B cell (primary cell): Measurements from ENCODE around the gene CNTNAP2. TPM values are rescaled to one million over a fixed set of nuclear protein-coding genes. Genes with fewer than 3 reads are reported as not detected.

Experiments
- ATAC-seq: fragments of 200-7000 bp; cut with Tn5 transposase; one replicate; pipeline ENCODE4 v1.10.0; 2021; ENCODE audit warnings: low read depth, mild to moderate bottlenecking, moderate number of reproducible peaks, moderate library complexity
- CTCF ChIA-PET: fragments of 350-600 bp; sonication (Branson Sonifier 250); formaldehyde crosslinking; loops from one replicate; lab custom pipeline; 2021; ENCODE audit warnings: antibody characterized with exemption, inconsistent platforms; lab: Charles Lee
- POLR2A ChIA-PET: fragments of 350-600 bp; sonication (Branson Sonifier 250); formaldehyde crosslinking; loops from one replicate; lab custom pipeline; 2021; ENCODE audit warnings: antibody characterized with exemption; lab: Charles Lee
- DNase-seq: peaks from one replicate; pipeline ENCODE4 v3.0.0; 2013
- H2AFZ ChIP-seq: 2 replicates; pipeline ENCODE4 v1.6.1; 2012; ENCODE audit warnings: mild to moderate bottlenecking, low read depth, low read length; ENCODE audit not compliant: insufficient read depth, poor library complexity, severe bottlenecking
- H3K27ac ChIP-seq, 2 donors: 1 replicate in 1 of 2; 2 replicates in 1 of 2; pipeline ENCODE4 v1.5.1; 2012 to 2013; ENCODE audit warnings: low read length in 2 of 2, mild to moderate bottlenecking in 2 of 2, moderate library complexity in 1 of 2
- H3K27me3 ChIP-seq, 4 experiments: fragments of 200-600 bp in 1 of 4; sonication (generic) in 1 of 4; replicated peaks in 1 of 4; 1 replicate in 2 of 4; 2 replicates in 2 of 4; pipeline versions ENCODE4 v1.6.1 to v1.7.0; 2013 to 2016; ENCODE audit warnings: low read length in 3 of 4, mild to moderate bottlenecking in 2 of 4, mixed read lengths in 1 of 4, moderate library complexity in 1 of 4; ENCODE audit not compliant: insufficient read depth in 4 of 4, control insufficient read depth in 3 of 4; ENCODE audit errors: control extremely low read depth in 1 of 4
- H3K36me3 ChIP-seq, 2 experiments: replicated peaks in 1 of 2; 1 replicate in 1 of 2; 2 replicates in 1 of 2; pipeline versions ENCODE4 v1.6.1 to v1.7.1; 2013; ENCODE audit warnings: low read length in 1 of 2; ENCODE audit not compliant: insufficient read depth in 2 of 2, control insufficient read depth in 1 of 2; ENCODE audit errors: control extremely low read depth in 1 of 2, extremely low read depth in 1 of 2
- H3K4me1 ChIP-seq, 2 donors: fragments of 200-600 bp in 1 of 2; sonication (generic) in 1 of 2; 1 replicate in 1 of 2; 2 replicates in 1 of 2; pipeline versions ENCODE4 v1.5.1 to v1.6.1; 2013 to 2017; ENCODE audit warnings: low read length in 2 of 2; ENCODE audit not compliant: control insufficient read depth in 2 of 2, insufficient read depth in 2 of 2
- H3K4me2 ChIP-seq: replicated peaks from 2 replicates; pipeline ENCODE3; 2012; ENCODE audit warnings: mild to moderate bottlenecking, low read depth, low read length; ENCODE audit not compliant: poor library complexity, severe bottlenecking
- H3K4me3 ChIP-seq, 5 experiments: fragments of 200-600 bp in 1 of 5; sonication (generic) in 1 of 5; 1 replicate in 3 of 5; 2 replicates in 2 of 5; pipeline versions ENCODE4 v1.5.1 to v1.7.0; 2011 to 2016; ENCODE audit warnings: low read length in 4 of 5, mild to moderate bottlenecking in 4 of 5, low read depth in 2 of 5, control low read depth in 1 of 5, moderate library complexity in 1 of 5; ENCODE audit not compliant: insufficient read depth in 1 of 5; ENCODE audit errors: control extremely low read depth in 1 of 5, extremely low read depth in 1 of 5
- H3K79me2 ChIP-seq: fragments of 200-600 bp; sonication (generic); one replicate; pipeline ENCODE4 v1.6.0; 2016; ENCODE audit warnings: low read length; ENCODE audit not compliant: control insufficient read depth, insufficient read depth
- H3K9ac ChIP-seq: fragments of 200-600 bp; sonication (generic); 2 replicates; pipeline ENCODE4 v1.6.1; 2017; ENCODE audit warnings: mild to moderate bottlenecking, low read length, moderate library complexity
- H3K9me3 ChIP-seq, 3 donors: one replicate each; pipeline versions ENCODE4 v1.6.1 to v1.7.1; 2013; ENCODE audit warnings: low read length in 2 of 3; ENCODE audit not compliant: control insufficient read depth in 2 of 3, insufficient read depth in 1 of 3; ENCODE audit errors: control extremely low read depth in 1 of 3
- H4K20me1 ChIP-seq: 2 replicates; pipeline ENCODE4 v1.6.0; 2012; ENCODE audit warnings: mild to moderate bottlenecking, low read length; ENCODE audit not compliant: insufficient read depth, control insufficient read depth, poor library complexity, severe bottlenecking
- H3K27ac Mint-ChIP-seq: one replicate; pipeline ENCODE4 v1.8.0; 2021; ENCODE audit warnings: mixed read lengths
- H3K27me3 Mint-ChIP-seq: one replicate; pipeline ENCODE4 v1.8.0; 2021; ENCODE audit warnings: mixed read lengths
- H3K4me1 Mint-ChIP-seq: one replicate; pipeline ENCODE4 v1.8.0; 2021; ENCODE audit warnings: mixed read lengths
- H3K4me3 Mint-ChIP-seq: one replicate; pipeline ENCODE4 v1.8.0; 2021; ENCODE audit warnings: mixed read lengths
- H3K9me3 Mint-ChIP-seq: one replicate; pipeline ENCODE4 v1.8.0; 2022; ENCODE audit warnings: mixed read lengths; ENCODE audit not compliant: insufficient read depth
- EZH2 ChIP-seq: IDR thresholded peaks from 2 replicates; pipeline ENCODE4 v1.6.1; 2012; ENCODE audit warnings: borderline replicate concordance, low read depth, mild to moderate bottlenecking, moderate library complexity, low read length; ENCODE audit not compliant: insufficient read depth, poor library complexity, severe bottlenecking
- WGBS: methylation state at CpG from one replicate; pipeline ENCODE4 v1.1.5; 2013; ENCODE audit warnings: missing lambda C conversion rate; ENCODE audit not compliant: insufficient coverage; 5-methylcytosine and 5-hydroxymethylcytosine counted together
- intact Hi-C: fragments of 100-400 bp; cut with micrococcal nuclease; formaldehyde crosslinking; loops from one replicate; pipeline ENCODE4 v1.10.0; 2022
- polyA plus RNA-seq: library from polyadenylated mRNA; depleted of rRNA; stranded (reverse); fragments of >200 nt; gene quantifications from 2 replicates; pipeline ENCODE4 v1.2.3, GENCODE V29; 2012
- total RNA-seq, 2 donors: library from RNA; stranded (reverse); fragments of 120-200 nt in 1 of 2; gene quantifications; 1 replicate in 1 of 2; 2 replicates in 1 of 2; pipeline versions ENCODE4 v1.2.3 to v1.2.4, GENCODE V29; 2013 to 2022
- TF ChIP-seq, protein P1 (sequence below): fragments of 200-600 bp; IDR thresholded peaks from one replicate; pipeline ENCODE4 v1.8.0; 2022; ENCODE audit warnings: antibody characterized with exemption, mild to moderate bottlenecking

Gene CNTNAP2
- total and polyA plus RNA-seq, 2 donors (not counting 1 experiment from before 2014, with no cell fraction given) = 7.4 to 16.6 TPM

DNA sequence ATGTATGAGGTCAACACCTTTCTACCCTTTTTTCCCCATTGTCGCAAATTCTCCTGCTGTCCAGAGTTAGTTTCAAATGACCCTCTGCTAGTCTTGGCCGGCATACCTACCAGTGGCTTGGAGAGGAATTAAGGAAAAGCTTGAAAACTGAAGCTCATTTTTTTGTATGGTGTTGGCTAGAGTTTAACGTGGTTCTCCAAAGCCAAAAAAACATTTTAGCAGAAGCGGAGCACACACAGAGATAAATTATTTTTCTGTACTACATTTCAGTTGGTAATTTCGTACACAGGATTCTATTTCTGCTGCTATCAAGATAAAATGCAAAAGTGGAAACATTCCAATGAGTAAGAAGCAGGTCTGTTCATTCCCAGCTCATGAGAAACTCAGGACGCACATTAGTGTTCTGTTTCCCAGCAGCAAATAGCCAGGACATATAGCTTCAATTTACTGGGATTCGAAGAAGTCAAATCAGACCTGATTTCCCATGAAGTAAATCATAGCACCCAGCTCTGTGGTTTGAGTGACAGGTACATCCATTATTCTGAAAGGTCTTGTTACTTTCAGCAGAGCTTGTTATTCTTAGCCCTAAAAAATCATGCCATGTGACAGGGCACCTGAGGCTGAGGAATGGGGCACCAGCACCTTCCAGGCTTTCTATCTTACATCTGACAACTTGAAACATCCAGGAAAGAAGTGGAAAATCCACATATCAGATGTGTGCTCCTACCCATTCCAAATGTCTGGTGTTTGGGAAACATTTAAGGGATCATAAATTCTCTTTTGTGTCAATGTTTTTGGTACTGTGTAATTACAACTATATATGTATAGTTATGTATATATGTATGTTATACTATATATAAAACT is 2258.0 kb downstream of the CNTNAP2 start:
- no peaks in the 10 kb centered on the region for H3K9me3 Mint-ChIP-seq
- 93% methylated on average over 2 of the region's 7 CpGs for WGBS
- H3K27me3 ChIP-seq = no peaks in the 10 kb centered on the region
- H3K4me1 Mint-ChIP-seq = no peaks in the 10 kb centered on the region
- CTCF ChIA-PET = interaction anchor here (1.1 kb wide), 1 partner anchor 110 kb away, joined by 3 read pairs; no protein-coding TSS in a partner anchor
- H4K20me1 ChIP-seq = no peaks in the 10 kb centered on the region
- no peak for TF ChIP-seq EZH2
- TF ChIP-seq, protein P1, sequence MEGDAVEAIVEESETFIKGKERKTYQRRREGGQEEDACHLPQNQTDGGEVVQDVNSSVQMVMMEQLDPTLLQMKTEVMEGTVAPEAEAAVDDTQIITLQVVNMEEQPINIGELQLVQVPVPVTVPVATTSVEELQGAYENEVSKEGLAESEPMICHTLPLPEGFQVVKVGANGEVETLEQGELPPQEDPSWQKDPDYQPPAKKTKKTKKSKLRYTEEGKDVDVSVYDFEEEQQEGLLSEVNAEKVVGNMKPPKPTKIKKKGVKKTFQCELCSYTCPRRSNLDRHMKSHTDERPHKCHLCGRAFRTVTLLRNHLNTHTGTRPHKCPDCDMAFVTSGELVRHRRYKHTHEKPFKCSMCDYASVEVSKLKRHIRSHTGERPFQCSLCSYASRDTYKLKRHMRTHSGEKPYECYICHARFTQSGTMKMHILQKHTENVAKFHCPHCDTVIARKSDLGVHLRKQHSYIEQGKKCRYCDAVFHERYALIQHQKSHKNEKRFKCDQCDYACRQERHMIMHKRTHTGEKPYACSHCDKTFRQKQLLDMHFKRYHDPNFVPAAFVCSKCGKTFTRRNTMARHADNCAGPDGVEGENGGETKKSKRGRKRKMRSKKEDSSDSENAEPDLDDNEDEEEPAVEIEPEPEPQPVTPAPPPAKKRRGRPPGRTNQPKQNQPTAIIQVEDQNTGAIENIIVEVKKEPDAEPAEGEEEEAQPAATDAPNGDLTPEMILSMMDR = no peak
- peaks cover 0 to 17% of the 10 kb centered on the region in 2 experiments for H3K36me3 ChIP-seq
- no peak overlapping the region for H3K4me3 Mint-ChIP-seq
- no peak overlapping the region for H3K27ac Mint-ChIP-seq
- POLR2A ChIA-PET = no interaction called here
- no peaks in the 10 kb centered on the region for H3K27me3 Mint-ChIP-seq
- H3K4me1 ChIP-seq = no peaks in the 10 kb centered on the region
- ATAC-seq (no peak), DNase-seq (no peak)
- H3K27ac ChIP-seq = no peak overlapping the region
- intact Hi-C loops = no loop called here
- H3K4me3 ChIP-seq = no peak overlapping the region
- no peaks in the 10 kb centered on the region for H3K9me3 ChIP-seq
- H3K79me2 ChIP-seq = no peaks in the 10 kb centered on the region
- H3K4me2 ChIP-seq = no peak overlapping the region
- no peak overlapping the region for H2AFZ ChIP-seq
- no peak overlapping the region for H3K9ac ChIP-seq

DNA sequence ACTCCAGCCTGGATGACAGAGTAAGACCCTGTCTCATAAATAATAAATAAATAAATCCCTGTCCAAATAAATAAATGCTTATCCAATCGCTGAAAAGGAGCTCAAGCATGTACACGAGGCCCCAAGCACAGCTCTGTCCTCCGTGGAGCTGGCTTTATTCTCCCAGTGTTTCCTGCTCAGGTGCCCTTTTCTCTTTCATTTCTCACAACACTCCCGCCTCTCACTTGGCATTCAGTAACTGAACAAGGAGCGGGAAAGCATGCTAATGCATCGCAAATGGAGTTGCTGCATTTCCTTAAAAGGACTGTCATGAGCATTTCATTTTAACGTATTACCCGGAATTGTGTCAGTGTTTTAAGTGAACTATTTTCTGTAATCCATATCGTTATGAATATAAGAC is 2263.1 kb downstream of the CNTNAP2 start:
- H3K4me3 Mint-ChIP-seq = no peak overlapping the region
- CTCF ChIA-PET = interaction anchor here (0.6 kb wide), 1 partner anchor 202 kb away, joined by 3 read pairs; no protein-coding TSS in a partner anchor
- no peak overlapping the region for H2AFZ ChIP-seq

More for the DNA sequence above, 2263.1 kb downstream of the CNTNAP2 start:
- H3K4me1 ChIP-seq = no peaks in the 10 kb centered on the region
- H3K27ac ChIP-seq = no peak overlapping the region
- H3K27ac Mint-ChIP-seq = no peak overlapping the region
- H3K9me3 ChIP-seq = peaks cover 0 to 17% (median 0%) of the 10 kb centered on the region in 3 donors
- no peaks in the 10 kb centered on the region for H3K27me3 ChIP-seq
- H3K36me3 ChIP-seq = peaks cover 0 to 21% of the 10 kb centered on the region in 2 experiments
- no peaks in the 10 kb centered on the region for H3K4me1 Mint-ChIP-seq
- H3K27me3 Mint-ChIP-seq = no peaks in the 10 kb centered on the region
- no peaks in the 10 kb centered on the region for H4K20me1 ChIP-seq
- H3K4me2 ChIP-seq = no peak overlapping the region
- WGBS = 98% methylated on average over 5 of the region's 9 CpGs
- H3K79me2 ChIP-seq = no peaks in the 10 kb centered on the region
- no peak overlapping the region for H3K9ac ChIP-seq
- POLR2A ChIA-PET = no interaction called here
- no peaks in the 10 kb centered on the region for H3K9me3 Mint-ChIP-seq
- H3K4me3 ChIP-seq = no peak overlapping the region
- ATAC-seq (no peak), DNase-seq (no peak)
- no peak for TF ChIP-seq EZH2
- TF ChIP-seq, protein P1 = no peak
- intact Hi-C loops = no loop called here
